NCI-H446 treated with DMSO at 0.1 percent for 48 hours (cell line): ENCODE results near the gene AP4E1.
A peak's percentile ranks its signal among the peaks of the same experiment; 100 is the strongest.
"Not testable (repeated sequence)": the region's sequence is repeated elsewhere in the genome, so short reads cannot be mapped to it uniquely, and the experiment has no call there.

ENCODE experiments used
- DNase-seq: peaks from one replicate; lab custom pipeline; 2025; lab: John Stamatoyannopoulos, UW

AP4E1 gene

GRCh38 chr15:51024735-51025453 lies 116.4 kb downstream of the AP4E1 start:
- DNase-seq, result peak; percentile 94

GRCh38 chr15:51025454-51025846 lies 117.0 kb downstream of the AP4E1 start:
- peak; percentile 47 for DNase-seq

- DNase-seq, result peak; percentile 20
Observed at GRCh38 chr15:51030649-51031316, 122.3 kb downstream of the AP4E1 start.

- DNase-seq, result not testable (repeated sequence)
Observed at GRCh38 chr15:51037474-51037873, 129.0 kb downstream of the AP4E1 start.

GRCh38 chr15:51038162-51038973 lies 129.9 kb downstream of the AP4E1 start:
- no peak for DNase-seq

GRCh38 chr15:51038974-51039319 lies 130.5 kb downstream of the AP4E1 start:
- no peak for DNase-seq

GRCh38 chr15:51044037-51044727 lies 135.7 kb downstream of the AP4E1 start:
- no peak for DNase-seq

GRCh38 chr15:51046016-51046415 lies 137.5 kb downstream of the AP4E1 start:
- DNase-seq, result no peak

GRCh38 chr15:51046799-51047449 lies 138.4 kb downstream of the AP4E1 start:
- no peak for DNase-seq

GRCh38 chr15:51048308-51048707 lies 139.8 kb downstream of the AP4E1 start:
- DNase-seq, result no peak

- no peak for DNase-seq
Observed at GRCh38 chr15:51049081-51049480, 140.6 kb downstream of the AP4E1 start.

- peak; percentile 92 for DNase-seq
Observed at GRCh38 chr15:51051776-51052175, 143.3 kb downstream of the AP4E1 start.

- no peak for DNase-seq
Observed at GRCh38 chr15:51053571-51053970, 145.1 kb downstream of the AP4E1 start.

GRCh38 chr15:51054535-51054934 lies 146.1 kb downstream of the AP4E1 start:
- no peak for DNase-seq
